ENCODE measurements around the gene RANBP9. TPM values are rescaled to one million over a fixed set of nuclear protein-coding genes. Genes with fewer than 3 reads are reported as not detected.

The RANBP9 gene
- total and polyA plus RNA-seq, 2 experiments from 2014 or later, result 12.1 to 31.8 TPM

GRCh38 chr6:13702809-13703302 is 8.8 kb downstream of the RANBP9 start:
- H3K36me3 Mint-ChIP-seq (ENCODE audit: low read depth), result no peaks in the 10 kb centered on the region; the same call in 2 of the 3 replicates
- Histone ChIP-seq H3F3A (replicated peaks; ENCODE audit: low read depth) (no peaks in the 10 kb centered on the region), H4K20me1 (replicated peaks; ENCODE audit: insufficient read depth) (peaks cover 31% of the 10 kb centered on the region), H3K27me3 (ENCODE audit: insufficient read depth) (no peaks in the 10 kb centered on the region), H3K4me3 (no peak overlapping the region), H2AFZ (no peak overlapping the region), H3K9me2 (ENCODE audit: insufficient read depth) (no peaks in the 10 kb centered on the region), H3K27ac (ENCODE audit: low read depth) (no peak overlapping the region), H3K36me3 (ENCODE audit: insufficient read depth) (no peaks in the 10 kb centered on the region), H3K4me1 (ENCODE audit: insufficient read depth) (peaks cover 11% of the 10 kb centered on the region), H3K79me2 (replicated peaks; ENCODE audit: insufficient read depth) (peaks cover 100% of the 10 kb centered on the region), H3K4me2 (no peak overlapping the region)
- peaks cover 2% of the 10 kb centered on the region for H3K27me3 Mint-ChIP-seq (ENCODE audit: insufficient read depth, low read depth, poor library complexity)
- no peak for TF ChIP-seq REST (IDR thresholded peaks at IDR 0.05; ENCODE audit: unreplicated experiment)
- TF ChIP-seq ETS1 (IDR thresholded peaks at IDR 0.05), result no peak
- TF ChIP-seq CREB1 (CRISPR knock-in tag; IDR thresholded peaks at IDR 0.05; ENCODE audit: low read depth), result no peak
- no peak for TF ChIP-seq EZH2 (IDR thresholded peaks at IDR 0.05; ENCODE audit: low read depth, unreplicated experiment)
- no peak for TF ChIP-seq EZH2phosphoT487 (IDR thresholded peaks at IDR 0.05; ENCODE audit: unreplicated experiment)
- TF ChIP-seq JUNB (IDR thresholded peaks at IDR 0.05; ENCODE audit: unreplicated experiment), result no peak
- no peak for TF ChIP-seq STAT1 (IDR thresholded peaks at IDR 0.05; ENCODE audit: unreplicated experiment)
- TF ChIP-seq ZNF462 (CRISPR knock-in tag; IDR thresholded peaks at IDR 0.05), result no peak
- no peak for TF ChIP-seq ZNF331 (CRISPR knock-in tag; IDR thresholded peaks at IDR 0.05; ENCODE audit: low read depth)
- TF ChIP-seq CTCF (conservative IDR thresholded peaks at IDR 0.05; ENCODE audit: low read depth in 2 of 2), result no peak
- TF ChIP-seq ZNF114 (CRISPR knock-in tag; IDR thresholded peaks at IDR 0.05), result no peak
- no peak for TF ChIP-seq POLR2AphosphoS5 (IDR thresholded peaks at IDR 0.05; ENCODE audit: low read depth)
- TF ChIP-seq NANOG (IDR thresholded peaks at IDR 0.05; ENCODE audit: borderline replicate concordance), result no peak
- H3K4me1 Mint-ChIP-seq, result peaks cover 18% of the 10 kb centered on the region
- no peak overlapping the region for H3K27ac Mint-ChIP-seq
- ATAC-seq (no peak), DNase-seq (ENCODE audit: low spot score) (no peak)
- H3K9me3 Mint-ChIP-seq, result no peaks in the 10 kb centered on the region; the same call in 2 of the 3 replicates
- H3K4me3 Mint-ChIP-seq, result no peak overlapping the region
